NCI-H2081 (cell line): Measurements from ENCODE around the gene ABCG4.
A peak's percentile ranks its signal among the peaks of the same experiment; 100 is the strongest.
"Not testable (repeated sequence)": the region's sequence is repeated elsewhere in the genome, so short reads cannot be mapped to it uniquely, and the experiment has no call there.

ENCODE experiments used
- DNase-seq, 2 experiments: peaks; one replicate each; lab custom pipeline; 2025; lab: John Stamatoyannopoulos, UW

The ABCG4 gene

DNA sequence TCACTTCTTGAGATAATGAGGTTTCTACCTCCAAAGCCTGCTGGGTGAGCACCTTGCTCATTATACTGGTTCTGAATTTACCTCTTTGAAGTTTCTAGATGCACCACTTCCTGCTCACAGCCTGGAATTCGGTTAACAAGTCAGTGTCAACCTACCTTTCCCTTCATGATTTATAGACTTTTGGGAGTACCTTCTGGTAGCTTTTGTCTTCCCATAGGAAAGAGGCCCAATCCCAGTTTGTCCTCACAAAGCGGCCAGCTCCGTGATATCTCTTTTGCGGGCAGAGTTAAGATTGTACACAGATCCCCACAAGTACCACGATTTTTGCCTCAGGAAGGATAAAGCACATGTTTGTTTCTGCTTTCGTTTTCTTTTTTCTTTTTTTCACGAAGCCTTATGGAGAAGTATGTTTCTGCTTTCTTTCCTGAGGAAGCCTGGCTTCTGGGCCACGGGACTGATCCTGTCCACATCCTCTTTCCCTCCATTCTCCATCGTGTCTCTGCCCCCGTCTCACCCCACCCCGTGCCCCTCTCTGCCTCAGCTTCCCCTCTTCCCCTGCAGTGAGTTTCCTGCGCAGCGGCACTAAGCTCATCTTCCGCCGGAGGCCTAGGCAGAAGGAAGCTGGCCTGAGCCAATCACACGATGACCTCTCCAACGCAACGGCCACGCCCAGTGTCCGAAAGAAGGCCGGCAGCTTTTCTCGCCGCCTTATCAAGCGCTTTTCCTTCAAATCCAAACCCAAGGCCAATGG, 33.2 kb upstream of the ABCG4 start:
- no peak for DNase-seq

DNA sequence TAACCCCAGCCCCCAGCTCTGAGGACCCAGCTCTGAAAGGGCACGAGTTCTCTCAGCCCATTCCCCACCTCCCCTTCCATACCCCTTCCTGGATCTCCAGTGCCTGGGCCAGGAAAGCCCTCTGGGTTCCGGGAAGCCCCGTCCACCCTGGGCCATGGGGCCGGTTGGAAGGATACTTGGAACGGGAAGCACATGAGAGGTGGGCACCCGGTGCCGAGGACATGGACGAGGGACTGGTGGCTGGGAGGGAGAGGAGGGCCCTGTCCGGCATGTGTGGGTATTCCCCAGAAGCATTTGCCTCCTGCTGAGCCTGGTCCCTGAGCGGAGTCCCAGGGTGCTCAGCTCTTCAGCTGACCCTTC, 32.6 kb upstream of the ABCG4 start:
- no peak for DNase-seq

DNA sequence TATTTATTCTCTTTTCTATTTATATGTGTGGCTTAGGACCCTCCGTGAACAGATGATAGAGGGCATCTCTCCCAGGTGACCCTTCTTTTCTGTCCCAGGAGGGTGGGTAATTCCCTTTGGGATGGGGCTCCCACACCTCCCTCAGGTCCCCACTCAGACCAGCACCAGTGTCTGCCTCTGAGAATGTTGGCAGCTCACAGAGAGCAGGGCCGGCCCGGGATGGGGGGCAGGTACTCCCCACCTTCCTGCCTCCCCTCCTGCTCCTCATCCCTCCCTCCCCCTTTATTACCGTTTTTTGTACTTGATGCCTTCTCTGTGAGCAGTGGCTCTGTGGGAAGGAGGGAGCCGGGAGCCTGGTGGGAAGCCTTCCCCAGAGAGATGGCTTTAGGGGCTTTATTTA, 32.3 kb upstream of the ABCG4 start:
- no peak for DNase-seq

DNA sequence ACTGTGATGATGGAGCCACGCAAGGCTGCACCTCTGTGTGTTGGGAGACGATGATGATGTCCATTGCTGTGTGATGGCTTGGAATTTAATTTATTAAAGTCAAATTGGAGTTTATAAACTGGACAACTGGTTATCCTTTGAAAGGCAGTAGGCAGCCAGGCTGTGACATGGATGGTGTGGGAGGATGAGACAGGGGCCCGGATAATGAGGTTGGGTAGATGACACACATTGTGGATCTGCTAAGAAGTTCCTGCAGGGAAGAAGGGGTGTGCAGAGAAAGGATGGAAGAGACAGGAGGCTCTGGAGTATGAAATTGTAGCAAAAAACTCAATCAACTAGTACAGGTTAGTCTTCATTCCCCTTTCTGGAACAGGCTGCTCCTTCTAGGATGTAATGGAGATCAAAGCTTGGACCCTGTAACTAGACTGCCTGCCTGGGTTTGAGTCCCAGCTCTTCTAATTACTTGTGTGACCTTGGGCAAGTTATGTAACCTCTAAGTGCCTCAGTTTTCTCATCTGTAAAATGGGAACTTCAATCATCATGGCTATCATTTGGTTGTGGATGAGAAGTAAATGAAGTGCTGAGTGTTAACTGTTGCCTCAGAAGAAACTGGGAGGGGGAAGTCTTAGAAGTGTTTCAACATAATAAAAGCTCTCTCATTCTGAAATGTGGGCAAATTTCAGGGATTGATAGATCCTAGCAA, 31.7 kb upstream of the ABCG4 start:
- DNase-seq, result no peak

DNA sequence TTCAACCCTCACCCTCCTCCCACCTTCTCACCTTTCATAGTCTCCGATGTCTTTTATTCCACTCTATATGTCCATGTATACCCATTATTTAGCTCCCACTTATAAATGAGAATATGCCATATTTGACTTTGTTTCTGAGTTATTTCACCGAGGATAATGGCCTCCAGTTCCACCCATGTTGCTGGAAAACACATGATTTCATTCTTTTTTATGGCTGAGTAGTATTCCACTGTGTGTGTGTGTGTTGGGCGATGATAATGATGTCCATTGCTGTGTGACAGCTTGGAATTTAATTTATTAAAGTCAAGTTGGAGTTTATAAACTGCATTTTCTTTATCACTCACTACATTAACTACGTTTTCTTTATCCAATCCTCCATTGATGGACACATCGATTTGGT, 30.6 kb upstream of the ABCG4 start:
- DNase-seq, result no peak

DNA sequence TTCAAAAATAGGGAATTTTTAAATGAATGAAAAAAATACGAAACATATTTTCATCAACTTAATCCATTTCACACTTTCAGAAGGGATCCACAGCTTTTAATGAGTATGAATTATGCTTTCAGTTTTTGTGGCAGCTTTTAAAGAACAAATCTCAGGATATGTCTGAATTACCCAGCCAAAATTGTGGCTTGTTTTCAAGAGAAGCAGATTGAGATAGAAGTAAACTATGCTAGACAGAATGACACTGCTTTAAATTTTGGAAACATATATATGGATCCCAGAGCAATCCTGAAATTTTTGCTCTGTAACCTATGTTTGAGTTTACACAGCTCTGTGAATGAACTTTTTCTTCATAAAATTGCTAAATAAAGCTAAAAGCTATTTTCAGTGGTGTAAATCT, 29.9 kb upstream of the ABCG4 start:
- no peak for DNase-seq

DNA sequence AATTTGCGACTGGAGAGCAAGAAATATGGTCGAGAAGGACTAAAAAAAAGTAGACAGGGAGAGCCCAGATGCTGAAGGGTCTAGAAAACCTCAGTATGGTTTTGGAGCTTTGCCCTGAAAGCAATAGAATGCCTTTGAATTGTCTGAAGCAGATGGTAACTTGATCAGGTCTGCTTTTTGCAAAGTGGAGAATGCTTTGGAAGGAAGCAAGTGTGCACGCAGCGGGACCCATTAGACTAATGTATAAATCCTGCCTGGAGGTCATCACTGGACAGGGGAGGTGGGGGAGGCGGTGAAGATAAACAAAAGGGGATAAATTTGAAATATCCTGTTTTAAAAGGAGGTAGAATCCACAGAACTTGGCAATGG, 28.2 kb upstream of the ABCG4 start:
- DNase-seq, result peak; percentile 36 to 72

DNA sequence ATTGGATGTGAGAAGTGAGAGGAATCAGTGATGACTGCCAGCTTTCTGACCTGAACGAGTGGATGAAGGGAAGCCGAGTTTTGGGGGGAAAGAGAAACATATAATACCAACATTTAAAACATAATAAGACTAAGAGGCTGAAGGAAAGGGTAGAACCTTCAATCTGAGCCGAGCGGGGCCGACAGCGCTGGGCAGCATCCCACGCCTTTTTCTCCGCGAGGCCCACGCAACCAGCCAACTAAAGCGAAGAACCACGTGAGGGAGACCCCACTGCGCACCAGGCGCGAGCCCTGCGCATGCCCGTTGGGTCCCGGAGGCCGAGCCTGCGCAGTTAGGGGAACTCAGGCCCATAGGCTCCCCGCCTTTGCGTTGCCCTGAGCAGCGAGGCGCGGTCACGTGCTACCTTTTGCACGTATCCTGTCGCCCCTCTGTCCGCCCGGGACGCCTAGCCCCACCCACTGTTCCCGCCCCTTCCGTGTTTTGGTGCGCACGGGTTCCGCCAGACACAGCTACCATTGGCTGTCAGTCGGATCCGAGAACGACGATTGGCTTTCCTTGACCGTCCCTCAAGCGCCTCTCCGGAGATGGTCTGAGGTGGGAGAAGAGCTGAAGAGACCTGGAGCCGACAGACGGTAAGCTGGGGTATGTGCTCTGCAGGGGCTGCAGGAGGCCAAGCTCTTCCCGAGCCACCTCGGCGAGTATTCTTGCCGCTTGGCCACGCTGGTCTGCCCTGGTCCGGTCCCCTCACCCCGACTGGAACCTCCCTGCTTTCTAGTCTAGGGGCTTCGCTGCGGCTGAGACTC, 27.6 kb upstream of the ABCG4 start, which contains the start of gene HINFP:
Gene HINFP (plus strand): TSS at position 573 of the 803 bp plus-strand sequence. CDS start 5,365 bp downstream, outside the sequence.
- peak; percentile 100 for DNase-seq

DNA sequence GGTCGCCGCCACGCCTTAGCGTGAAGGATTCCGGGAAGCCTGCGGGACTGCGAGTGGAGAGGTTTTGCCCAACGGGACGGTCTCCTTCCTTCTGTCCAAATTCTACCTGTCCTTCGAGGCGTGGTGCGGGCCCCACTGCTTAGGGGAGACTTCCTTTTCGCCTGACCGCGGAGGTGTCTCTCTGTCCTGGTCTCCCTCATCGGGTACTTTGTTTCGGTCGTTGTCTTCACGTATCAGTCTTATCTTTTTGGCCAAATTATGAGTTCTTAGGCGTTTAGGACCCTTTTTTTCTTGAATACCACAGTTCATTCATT, 27.1 kb upstream of the ABCG4 start:
- no peak for DNase-seq

DNA sequence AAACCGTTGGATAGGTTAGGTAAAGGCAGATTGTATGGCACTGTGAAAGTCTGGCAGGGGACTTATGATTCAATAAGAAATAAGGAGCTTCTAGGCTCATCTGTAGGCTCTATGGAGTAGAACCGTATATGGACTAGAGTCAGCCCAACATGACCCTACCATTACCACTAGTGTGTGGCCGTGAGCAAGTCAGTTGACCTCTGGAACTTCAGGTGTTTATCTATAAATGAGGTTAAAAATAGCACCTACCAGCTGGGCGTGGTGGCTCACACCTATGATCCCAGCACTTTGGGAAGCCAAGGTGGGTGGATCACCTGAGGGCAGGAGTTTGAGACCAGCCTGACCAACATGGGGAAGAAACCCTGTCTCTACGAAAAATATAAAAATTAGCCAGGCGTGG, 23.0 kb upstream of the ABCG4 start:
- no peak for DNase-seq

DNA sequence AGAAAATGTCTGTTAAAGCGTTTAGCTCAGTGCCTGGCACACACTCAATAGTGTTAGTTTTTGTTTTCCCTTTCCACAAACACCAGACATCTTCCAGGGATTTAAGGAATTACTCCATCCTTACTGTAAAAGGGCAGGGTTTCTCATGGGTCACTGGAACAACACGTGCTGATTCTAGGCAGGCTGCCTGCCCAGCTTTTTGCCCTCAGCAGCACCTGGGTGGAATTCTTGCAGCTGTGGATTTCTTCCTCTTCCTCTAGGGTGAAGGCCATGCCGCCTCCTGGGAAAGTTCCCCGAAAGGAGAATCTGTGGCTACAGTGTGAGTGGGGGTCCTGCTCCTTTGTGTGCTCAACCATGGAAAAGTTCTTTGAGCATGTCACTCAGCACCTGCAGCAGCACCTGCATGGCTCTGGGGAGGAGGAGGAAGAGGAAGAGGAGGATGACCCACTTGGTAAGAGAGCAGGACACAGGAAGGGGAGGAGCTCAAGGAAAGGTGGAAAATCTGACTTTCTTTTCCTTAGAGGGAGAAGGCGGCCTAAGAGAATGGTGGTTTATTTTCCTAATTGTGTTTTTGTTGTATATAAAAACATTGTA, 22.1 kb upstream of the ABCG4 start:
- no peak for DNase-seq

DNA sequence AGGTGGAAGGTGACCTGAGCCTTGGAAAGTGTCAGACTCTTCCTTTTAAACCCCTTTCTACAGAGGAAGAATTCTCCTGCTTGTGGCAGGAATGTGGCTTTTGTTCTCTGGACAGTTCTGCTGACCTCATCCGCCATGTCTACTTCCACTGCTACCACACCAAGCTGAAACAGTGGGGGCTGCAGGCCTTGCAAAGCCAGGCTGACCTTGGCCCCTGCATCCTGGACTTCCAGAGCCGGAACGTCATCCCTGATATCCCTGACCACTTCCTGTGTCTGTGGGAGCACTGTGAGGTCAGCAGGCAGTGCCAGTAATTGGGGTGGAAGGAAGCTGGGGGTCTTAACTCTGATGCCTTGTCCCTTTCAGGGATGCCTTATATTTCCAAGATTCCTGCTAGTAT, 18.2 kb upstream of the ABCG4 start:
- DNase-seq, result no peak

DNA sequence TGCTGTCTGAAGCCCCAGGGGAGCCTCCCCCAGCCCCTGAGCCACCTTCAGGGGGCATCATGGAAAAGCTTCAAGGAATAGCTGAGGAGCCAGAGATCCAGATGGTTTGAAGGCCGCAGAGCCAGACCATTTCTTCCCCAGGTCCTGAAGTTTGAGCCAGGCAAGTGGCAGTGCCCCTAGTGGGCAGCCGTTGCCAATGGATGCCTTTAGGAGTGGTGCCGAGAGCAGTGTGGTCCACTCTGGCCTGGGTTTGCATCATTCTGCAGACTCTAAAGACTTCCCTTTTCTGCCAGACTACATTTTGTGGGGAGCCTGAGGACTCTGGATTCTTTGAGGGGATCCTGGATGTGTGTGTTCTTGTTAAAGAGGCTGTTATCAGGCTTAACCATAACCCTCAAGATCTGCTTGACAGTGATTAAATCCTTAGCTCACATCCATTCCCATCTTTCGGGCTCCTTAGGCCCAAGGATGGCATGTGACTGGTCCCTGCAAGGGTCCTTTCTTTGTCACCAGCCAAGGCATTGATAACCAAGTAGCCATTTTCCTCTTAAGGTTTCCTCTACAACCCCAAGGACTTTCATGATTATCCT, 14.4 kb upstream of the ABCG4 start:
- DNase-seq, result no peak

DNA sequence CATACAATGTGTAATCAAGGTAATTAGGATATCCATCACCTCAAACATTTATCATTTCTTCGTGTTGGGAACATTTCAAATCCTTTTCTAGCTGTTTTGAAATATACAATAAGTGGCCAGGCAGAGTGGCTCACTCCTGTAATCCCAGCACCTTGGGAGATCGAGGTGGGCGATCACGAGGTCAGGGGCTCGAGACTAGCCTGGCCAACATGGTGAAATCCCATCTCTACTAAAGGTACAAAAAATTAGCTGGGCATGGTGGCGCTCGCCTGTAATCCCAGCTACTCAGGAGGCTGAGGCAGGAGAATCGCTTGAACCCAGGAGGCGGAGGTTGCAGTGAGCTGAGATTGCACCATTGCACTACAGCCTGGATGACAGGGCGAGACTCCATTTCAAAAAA, 9.6 kb upstream of the ABCG4 start:
- not testable (repeated sequence) for DNase-seq

DNA sequence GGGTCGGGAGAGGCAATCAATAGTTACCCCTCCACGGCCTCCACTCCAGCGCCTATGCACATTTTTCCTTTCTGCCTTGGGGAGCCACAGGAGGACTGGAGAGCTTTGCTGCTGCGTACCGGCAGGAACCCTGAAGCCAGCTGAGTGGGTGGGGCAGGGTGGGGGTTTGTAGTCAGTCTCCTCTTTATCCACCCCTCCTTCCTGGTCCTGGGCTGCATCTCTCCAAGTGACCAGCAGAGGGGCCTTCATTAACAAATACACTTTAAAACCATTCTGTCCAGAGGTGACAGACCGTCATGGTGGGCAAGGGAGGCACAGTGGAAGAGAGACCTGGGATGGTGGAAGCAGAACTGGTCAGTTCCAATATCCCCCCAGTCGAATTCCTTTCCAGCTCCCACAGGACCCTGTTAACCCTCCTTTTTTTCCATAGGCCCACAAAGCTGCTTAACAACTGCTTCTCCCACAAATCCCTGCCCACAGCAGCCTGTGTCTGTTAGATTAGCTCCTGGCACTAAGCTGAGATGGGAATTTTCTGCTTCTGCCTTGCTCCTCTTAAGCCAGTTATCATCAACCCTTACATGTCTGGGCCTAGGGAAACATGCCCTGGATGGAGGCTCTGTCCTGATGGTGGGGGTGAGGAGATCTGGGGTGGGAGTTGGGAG, 3.9 kb upstream of the ABCG4 start:
- peak; percentile 31 to 62 for DNase-seq

DNA sequence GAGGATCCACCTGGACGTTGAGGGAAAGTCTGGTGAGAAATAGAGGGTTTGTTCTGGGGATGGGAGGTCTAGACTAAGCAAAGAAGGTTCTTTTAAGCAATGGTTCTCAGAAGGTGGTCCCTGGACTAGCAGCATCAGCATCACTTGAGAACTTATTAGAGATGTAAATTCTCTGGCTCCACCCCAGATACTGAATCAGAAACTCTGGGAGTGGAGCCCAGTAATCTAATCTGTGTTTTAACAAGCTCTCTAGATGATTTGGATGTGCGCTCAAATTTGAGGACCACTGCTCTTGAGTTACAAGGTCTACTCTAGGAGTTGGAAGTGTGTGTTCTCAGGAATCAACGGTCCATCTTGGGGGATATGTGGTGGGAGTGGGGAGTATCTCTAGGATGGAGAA, 3.3 kb upstream of the ABCG4 start:
- DNase-seq, result no peak

DNA sequence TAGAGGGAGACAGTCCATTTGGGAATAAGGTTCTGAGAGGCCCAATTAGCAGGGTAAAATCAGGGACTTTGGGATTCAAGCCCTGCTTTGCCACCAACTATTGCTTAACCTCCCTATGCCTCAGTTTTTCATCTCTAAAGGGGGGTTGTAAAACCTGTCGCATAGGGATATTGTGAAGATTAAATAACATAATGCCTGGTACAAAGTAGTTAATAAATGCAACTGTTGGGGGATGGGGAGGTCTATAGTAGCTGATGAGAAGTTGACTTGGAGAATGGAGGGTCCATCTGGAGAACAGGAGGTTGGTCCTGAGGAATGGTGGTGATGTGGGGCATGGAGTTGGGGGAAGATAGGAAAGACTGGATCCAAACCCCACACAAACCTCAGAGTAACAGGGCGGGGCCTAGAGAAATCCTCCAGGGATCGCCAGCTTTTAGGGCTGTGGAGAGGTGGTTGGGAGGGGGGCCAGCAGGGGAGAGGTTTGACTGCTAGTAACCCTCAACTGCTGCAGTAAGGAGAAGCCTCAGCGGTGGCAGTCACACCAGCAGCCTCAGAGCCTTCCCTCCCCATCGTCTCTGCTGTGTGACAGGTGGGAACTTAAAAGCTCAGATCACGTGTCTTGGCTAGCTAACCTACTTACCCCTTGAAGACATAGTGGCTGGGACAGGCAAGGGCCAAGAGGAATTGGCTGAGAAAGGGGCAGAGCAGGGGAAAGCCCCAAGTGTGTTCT, 1.1 kb upstream of the ABCG4 start:
- no peak for DNase-seq

DNA sequence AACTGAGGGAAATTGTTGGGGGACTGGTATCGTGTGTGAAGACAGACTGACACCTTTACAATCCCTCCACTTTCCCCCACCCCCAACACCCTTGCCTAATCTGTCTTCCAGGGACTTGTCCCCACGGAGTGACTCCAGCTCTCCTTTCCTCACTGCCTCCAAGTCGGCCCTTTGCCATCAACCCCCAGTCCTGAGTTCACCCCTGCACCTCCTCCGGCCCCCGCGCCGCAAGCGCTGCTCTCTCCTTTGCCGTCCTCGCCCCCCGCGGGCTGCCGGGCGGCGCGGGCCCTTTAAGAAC, 183 bp upstream of the ABCG4 start:
- DNase-seq, result no peak

DNA sequence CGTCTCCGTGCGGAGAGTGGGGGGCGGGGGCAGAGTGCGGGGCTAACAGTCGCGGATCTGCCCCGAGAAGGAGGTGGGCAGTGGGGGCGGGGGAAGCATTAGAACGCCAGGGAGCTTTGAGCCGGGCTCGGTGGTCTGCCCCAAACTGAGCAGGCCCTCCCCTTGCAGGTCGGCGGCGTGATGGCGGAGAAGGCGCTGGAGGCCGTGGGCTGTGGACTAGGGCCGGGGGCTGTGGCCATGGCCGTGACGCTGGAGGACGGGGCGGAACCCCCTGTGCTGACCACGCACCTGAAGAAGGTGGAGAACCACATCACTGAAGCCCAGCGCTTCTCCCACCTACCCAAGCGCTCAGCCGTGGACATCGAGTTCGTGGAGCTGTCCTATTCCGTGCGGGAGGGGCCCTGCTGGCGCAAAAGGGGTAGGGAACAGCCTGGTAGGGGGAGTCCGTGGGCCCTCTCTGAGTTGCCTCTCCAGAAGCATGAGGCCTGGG, 979 bp downstream of the ABCG4 start:
- no peak for DNase-seq

DNA sequence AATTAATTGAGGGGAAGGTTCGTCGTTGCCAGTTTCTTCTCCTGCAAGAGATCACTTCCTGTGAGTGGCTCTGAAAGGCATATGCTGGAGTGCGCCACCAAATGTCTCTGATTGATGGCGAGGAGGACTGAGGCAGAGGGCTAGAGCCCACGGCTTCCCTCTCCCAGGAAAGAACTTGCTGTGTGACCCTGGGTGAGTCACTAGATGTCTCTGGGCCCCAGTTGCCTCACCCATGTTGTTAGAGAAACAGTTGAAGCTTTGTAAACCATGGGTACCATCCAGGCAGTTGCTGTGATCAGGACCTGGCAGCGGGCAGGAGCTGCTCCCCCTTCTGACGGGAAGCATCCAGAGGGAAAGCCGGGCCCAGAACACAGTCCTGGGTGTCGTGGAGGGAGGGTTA, 3.2 kb downstream of the ABCG4 start:
- no peak for DNase-seq

DNA sequence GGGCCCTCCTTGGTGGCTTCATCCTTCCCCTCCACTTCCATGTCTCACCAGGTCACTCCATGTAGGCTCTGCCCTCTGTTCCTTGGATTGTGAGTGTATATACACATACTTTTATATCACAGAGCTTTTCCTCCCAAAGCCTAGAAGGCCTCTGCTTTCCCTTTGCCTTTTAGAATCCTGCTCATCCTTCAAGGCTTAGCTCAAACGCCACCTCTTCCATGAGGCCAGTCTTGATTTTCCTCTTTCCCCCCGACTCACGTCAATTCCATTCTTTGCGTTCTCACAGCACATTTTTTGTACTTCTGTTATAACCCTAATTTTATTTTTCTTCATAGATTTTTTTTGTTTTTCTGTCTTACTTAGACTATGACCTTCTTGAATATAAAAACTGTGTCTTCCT, 3.8 kb downstream of the ABCG4 start:
- no peak for DNase-seq
